ENCODE results near the gene CDH22.

CDH22 gene

DNA sequence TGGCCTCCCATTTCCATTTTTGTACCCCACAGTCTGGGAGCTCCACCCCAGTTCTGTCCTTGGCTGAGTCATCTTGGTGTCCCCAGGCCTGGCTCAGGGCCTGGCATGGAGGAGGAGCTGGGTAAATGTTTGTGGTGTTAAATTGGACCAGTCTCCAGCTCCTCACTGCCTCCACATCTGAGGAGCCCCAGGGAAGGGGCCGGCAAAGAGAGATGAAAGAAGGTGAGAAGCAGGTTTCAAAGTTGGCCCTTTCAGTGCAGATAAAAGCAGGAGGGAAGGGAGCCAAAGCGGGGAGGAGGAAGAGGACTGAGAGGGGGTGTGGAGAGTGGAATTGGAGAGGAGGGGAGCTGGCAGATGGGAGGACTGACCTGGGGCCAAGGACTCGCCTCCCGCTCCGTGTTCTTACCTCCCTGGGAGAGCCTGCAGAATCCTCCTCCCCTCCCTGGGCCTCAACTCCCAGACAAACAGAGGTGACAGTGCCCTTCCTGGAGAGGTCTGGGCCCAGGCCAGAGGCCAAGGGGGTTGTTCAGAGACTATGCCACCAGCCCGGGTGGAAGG is 101.2 kb downstream of the CDH22 start:
- no peak overlapping the region for H3K4me3 ChIP-seq (ENCODE audit: control insufficient read depth, low read depth, low read length)
- DNase-seq (ENCODE audit: low read depth): no peak
- TF ChIP-seq, protein P1, sequence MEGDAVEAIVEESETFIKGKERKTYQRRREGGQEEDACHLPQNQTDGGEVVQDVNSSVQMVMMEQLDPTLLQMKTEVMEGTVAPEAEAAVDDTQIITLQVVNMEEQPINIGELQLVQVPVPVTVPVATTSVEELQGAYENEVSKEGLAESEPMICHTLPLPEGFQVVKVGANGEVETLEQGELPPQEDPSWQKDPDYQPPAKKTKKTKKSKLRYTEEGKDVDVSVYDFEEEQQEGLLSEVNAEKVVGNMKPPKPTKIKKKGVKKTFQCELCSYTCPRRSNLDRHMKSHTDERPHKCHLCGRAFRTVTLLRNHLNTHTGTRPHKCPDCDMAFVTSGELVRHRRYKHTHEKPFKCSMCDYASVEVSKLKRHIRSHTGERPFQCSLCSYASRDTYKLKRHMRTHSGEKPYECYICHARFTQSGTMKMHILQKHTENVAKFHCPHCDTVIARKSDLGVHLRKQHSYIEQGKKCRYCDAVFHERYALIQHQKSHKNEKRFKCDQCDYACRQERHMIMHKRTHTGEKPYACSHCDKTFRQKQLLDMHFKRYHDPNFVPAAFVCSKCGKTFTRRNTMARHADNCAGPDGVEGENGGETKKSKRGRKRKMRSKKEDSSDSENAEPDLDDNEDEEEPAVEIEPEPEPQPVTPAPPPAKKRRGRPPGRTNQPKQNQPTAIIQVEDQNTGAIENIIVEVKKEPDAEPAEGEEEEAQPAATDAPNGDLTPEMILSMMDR (IDR thresholded peaks at IDR 0.05; ENCODE audit: control insufficient read depth, insufficient read depth, low read depth, low read length, missing control alignments): no peak

DNA sequence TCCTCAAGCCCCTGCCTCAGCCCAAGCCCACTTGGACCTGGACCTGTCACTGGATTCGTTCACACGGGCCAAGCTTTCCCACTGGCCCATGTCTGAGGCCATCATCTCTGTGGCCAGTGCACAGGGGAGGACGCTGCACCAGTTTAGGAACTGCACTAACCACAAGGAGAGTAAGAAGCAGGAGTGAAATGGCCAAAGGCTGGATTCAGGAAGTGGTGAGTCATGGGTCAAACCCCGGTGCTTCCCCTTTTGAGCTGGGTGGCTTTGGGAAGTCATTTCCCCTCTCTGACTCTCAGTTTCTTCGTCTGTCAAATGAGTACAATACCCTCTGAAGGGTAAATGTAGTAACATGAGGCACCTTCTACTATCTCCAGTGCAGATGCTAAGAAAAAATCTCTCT is 102.3 kb downstream of the CDH22 start:
- TF ChIP-seq, protein P1 (IDR thresholded peaks at IDR 0.05; ENCODE audit: control insufficient read depth, insufficient read depth, low read depth, low read length, missing control alignments): no peak
- DNase-seq (ENCODE audit: low read depth): no peak
- H3K4me3 ChIP-seq (ENCODE audit: control insufficient read depth, low read depth, low read length): no peak overlapping the region

DNA sequence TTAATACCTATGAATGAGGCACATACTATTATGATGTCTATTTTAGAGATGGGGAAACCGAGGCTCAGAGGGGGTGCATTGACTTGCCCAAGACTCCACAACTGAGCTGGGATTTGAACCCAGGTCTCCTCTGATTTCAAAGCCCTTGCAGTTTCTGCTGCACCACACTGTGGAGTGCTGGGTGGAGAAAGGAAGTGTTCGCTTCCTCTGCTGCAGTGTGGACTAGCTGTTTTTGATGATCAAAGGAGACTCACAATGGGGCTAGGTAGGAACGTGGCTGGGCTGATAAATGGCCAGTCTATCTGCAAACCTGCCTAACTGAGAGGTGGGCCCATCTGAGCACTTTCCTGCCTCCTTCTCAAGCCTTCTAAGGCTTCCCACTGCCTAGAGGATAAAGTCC is 102.9 kb downstream of the CDH22 start:
- DNase-seq (ENCODE audit: low read depth): no peak

DNA sequence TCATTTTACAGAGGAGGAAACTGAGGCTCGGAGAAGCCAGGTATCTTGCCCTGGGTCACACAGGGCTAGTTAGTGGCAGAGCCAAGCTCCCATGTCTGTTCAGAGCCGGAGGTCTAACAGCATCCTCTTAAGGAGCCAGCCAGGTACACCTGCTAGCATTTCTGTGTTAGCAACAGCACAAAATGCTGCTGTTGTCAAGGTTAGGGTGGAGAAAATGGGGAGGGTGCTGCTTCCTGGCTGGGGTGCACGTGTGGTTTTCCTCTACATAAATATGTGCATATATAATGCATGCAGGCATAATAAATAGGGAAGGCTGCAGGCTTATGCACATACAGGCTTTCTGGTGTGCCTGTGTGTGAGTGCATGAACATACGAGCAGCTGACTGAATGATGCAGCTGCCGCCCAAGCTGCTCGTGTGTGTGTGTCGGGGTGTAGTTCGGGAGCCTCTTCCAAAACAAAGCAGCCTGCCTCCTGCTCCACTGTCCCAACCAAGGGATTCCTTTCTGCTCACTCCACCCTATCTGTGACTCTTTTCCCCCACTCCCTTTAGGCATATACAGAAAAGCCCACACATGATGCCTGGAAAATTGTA is 103.6 kb downstream of the CDH22 start:
- no peak overlapping the region for H3K4me3 ChIP-seq (ENCODE audit: control insufficient read depth, low read depth, low read length)
- no peak for DNase-seq (ENCODE audit: low read depth)
- TF ChIP-seq, protein P1 (IDR thresholded peaks at IDR 0.05; ENCODE audit: control insufficient read depth, insufficient read depth, low read depth, low read length, missing control alignments): no peak

More for the DNA sequence above, 102.9 kb downstream of the CDH22 start:
- H3K4me3 ChIP-seq (ENCODE audit: control insufficient read depth, low read depth, low read length): no peak overlapping the region
- TF ChIP-seq, protein P1 (IDR thresholded peaks at IDR 0.05; ENCODE audit: control insufficient read depth, insufficient read depth, low read depth, low read length, missing control alignments): no peak

DNA sequence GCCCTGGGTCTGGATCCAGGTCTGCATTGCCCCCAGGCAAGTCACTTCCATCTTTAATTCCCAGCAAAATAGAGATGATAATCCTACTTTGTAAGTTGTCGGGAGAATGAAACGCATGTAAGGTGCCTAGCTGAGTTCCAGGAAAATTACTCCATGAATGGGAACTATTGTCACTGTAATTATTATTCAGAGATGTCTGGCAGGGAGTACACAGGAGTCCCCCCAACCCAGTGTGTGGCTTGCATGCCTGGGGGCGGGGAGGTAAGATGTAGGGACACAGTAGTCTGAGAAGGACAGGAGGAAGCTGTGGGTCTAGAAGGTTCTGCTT is 104.8 kb downstream of the CDH22 start:
- TF ChIP-seq, protein P1 (IDR thresholded peaks at IDR 0.05; ENCODE audit: control insufficient read depth, insufficient read depth, low read depth, low read length, missing control alignments): no peak
- H3K4me3 ChIP-seq (ENCODE audit: control insufficient read depth, low read depth, low read length): no peak overlapping the region
- no peak for DNase-seq (ENCODE audit: low read depth)

DNA sequence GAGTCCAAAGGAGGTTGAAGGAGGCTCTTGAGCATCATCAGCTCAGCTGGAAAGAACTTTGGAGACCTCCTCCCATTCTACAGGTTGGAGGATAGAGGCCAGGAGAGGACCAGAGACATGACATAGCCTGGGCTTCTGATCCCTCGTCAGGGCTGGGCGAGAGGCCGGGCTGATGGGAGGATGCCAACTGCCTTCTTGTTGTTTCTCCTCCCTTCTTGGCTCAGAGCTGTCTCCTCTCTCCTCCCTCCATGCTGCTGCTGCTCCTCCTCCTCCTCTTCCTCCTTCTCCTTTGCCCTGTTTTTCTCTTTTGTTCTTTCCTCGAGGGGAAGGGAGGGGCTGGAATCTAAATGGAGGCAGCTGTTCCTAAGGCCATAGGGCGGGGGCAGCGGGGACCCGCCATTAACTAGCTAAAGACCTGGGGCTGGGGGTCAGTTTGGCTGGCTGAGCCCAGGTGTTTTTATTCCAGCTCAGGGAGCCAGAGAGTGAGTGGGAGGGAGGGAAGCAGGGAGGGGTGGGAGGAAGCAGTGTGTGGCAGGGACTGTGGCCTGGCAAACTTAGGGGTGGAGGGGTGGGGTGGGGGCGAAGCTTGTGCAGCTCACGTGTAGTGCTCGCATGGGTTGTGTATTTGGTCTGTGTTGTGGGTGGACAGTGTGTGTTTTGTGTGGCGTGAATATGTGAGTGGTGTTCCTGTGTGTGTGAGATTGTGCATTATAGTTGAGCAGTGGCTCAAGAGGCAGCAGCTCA is 105.4 kb downstream of the CDH22 start:
- DNase-seq (ENCODE audit: low read depth): no peak
- H3K4me3 ChIP-seq (ENCODE audit: control insufficient read depth, low read depth, low read length): no peak overlapping the region
- TF ChIP-seq, protein P1 (IDR thresholded peaks at IDR 0.05; ENCODE audit: control insufficient read depth, insufficient read depth, low read depth, low read length, missing control alignments): no peak
